H1 (cell line): ENCODE results near the gene PFN4. TPM values are rescaled to one million over a fixed set of nuclear protein-coding genes. Genes with fewer than 3 reads are reported as not detected.

ENCODE experiments used
- BRCA1 ChIP-seq: IDR thresholded peaks from 2 replicates; pipeline ENCODE4 v1.6.1; 2012; ENCODE audit warnings: low read depth, low read length, improper control_type of control experiment
- CBX8 ChIP-seq: fragments of 300-800, 300-1000 bp; sonication (generic); IDR thresholded peaks from 2 replicates; pipeline ENCODE4 v1.7.1; 2016; ENCODE audit warnings: low read depth, low read length, borderline replicate concordance
- E2F6 ChIP-seq: IDR thresholded peaks from 2 replicates; pipeline ENCODE4 v1.6.1; 2012; ENCODE audit warnings: inconsistent platforms
- JUN ChIP-seq: IDR thresholded peaks from 2 replicates; pipeline ENCODE4 v1.6.1; 2011; ENCODE audit warnings: low read depth, mild to moderate bottlenecking, improper control_type of control experiment, low read length
- POLR2A ChIP-seq, 2 experiments: IDR thresholded peaks; 1 replicate in 1 of 2; 2 replicates in 1 of 2; pipeline ENCODE4 v1.6.1; 2011; ENCODE audit warnings: low read depth in 2 of 2, low read length in 2 of 2, mild to moderate bottlenecking in 2 of 2; ENCODE audit errors: control extremely low read depth in 1 of 2
- RXRA ChIP-seq: IDR thresholded peaks from 2 replicates; pipeline ENCODE4 v1.6.1; 2011; ENCODE audit warnings: low read depth, mild to moderate bottlenecking, low read length, moderate library complexity; ENCODE audit not compliant: insufficient read depth
- SIX5 ChIP-seq: IDR thresholded peaks from 2 replicates; pipeline ENCODE4 v1.6.1; 2011; ENCODE audit warnings: mild to moderate bottlenecking, low read depth, low read length
- polyA plus RNA-seq, 7 experiments: library from polyadenylated mRNA; depleted of rRNA in 3 of 7; stranded (reverse) in 5 of 7; unstranded in 2 of 7; fragments of >200 nt in 5 of 7; fragments of 200-250 nt in 2 of 7; gene quantifications; 1 replicate in 5 of 7; 2 replicates in 1 of 7; 4 replicates in 1 of 7; pipeline versions ENCODE4 v1.2.1 to v1.2.3, GENCODE V29; 2011 to 2013; ENCODE audit warnings: missing spikeins in 2 of 7, mixed read lengths in 2 of 7
- total RNA-seq: library from RNA; stranded (reverse); fragmentation: NEBNext Ultra II Directional; extraction: Animal tissue kit (Norgen Biotek cat#: 25700); gene quantifications from 2 replicates; pipeline ENCODE4 v1.2.1, GENCODE V29; 2021

Gene PFN4
- total and polyA plus RNA-seq, 2 of the 8 experiments (the other 6 are each of a cell fraction or from before 2014, with no cell fraction given), result not detected

GRCh38 chr2:24163601-24164000 is 40.5 kb upstream of the PFN4 start (continued):
- no peak for TF ChIP-seq BRCA1
- TF ChIP-seq CBX8, result no peak
- no peak for TF ChIP-seq POLR2A (IDR thresholded peaks at IDR 0.05; ENCODE audit: control extremely low read depth in 1 of 2, low read depth in 2 of 2, low read length in 2 of 2)
- TF ChIP-seq E2F6, result no peak
- TF ChIP-seq SIX5, result no peak
- TF ChIP-seq JUN, result no peak
- no peak for TF ChIP-seq RXRA
